Sigmoid colon (tissue), 7 donors: ENCODE measurements around the gene NOX3. TPM values are rescaled to one million over a fixed set of nuclear protein-coding genes. Genes with fewer than 3 reads are reported as not detected.

Source experiments
- DNase-seq: peaks from one replicate; pipeline ENCODE4 v3.0.0-alpha.2; 2019
- H3K27ac ChIP-seq, 4 donors: fragments of 200-600 bp; sonication (generic); one replicate each; pipeline ENCODE4 v1.5.1; 2016 to 2019; ENCODE audit warnings: mild to moderate bottlenecking in 1 of 4
- H3K27me3 ChIP-seq, 3 donors: fragments of 200-600 bp; sonication (generic); one replicate each; pipeline ENCODE4 v1.5.1; 2019; ENCODE audit warnings: mild to moderate bottlenecking in 1 of 3
- H3K36me3 ChIP-seq, 4 donors: fragments of 200-600 bp; sonication (generic); one replicate each; pipeline ENCODE4 v1.5.1; 2016 to 2019
- H3K4me1 ChIP-seq, 4 donors: fragments of 200-600 bp; sonication (generic); one replicate each; pipeline ENCODE4 v1.5.1; 2017 to 2019
- H3K4me3 ChIP-seq, 4 donors: fragments of 200-600 bp; sonication (generic); one replicate each; pipeline ENCODE4 v1.5.1; 2017 to 2019; ENCODE audit warnings: mild to moderate bottlenecking in 2 of 4, moderate library complexity in 1 of 4
- H3K9me3 ChIP-seq, 4 donors: fragments of 200-600 bp in 3 of 4; sonication (generic) in 3 of 4; one replicate each; pipeline versions ENCODE4 v1.5.1 to v1.6.1; 2013 to 2019
- CTCF ChIP-seq, 4 experiments: fragments of 450-650 bp in 3 of 4; fragments of 200-600 bp in 1 of 4; IDR thresholded peaks; one replicate each; pipeline ENCODE4 v1.5.1; 2016 to 2019; ENCODE audit warnings: antibody characterized with exemption in 4 of 4, mild to moderate bottlenecking in 3 of 4, moderate library complexity in 2 of 4
- EP300 ChIP-seq, 4 donors: sonication (generic); formaldehyde crosslinking; IDR thresholded peaks; one replicate each; pipeline ENCODE4 v1.6.1; 2017; ENCODE audit warnings: antibody characterized with exemption in 4 of 4
- POLR2A ChIP-seq, 2 donors: fragments of 450-650 bp; IDR thresholded peaks; one replicate each; pipeline ENCODE4 v1.6.1; 2016; ENCODE audit warnings: antibody characterized with exemption in 2 of 2, mild to moderate bottlenecking in 2 of 2, moderate library complexity in 2 of 2
- POLR2AphosphoS5 ChIP-seq, 4 donors: sonication (generic); formaldehyde crosslinking; IDR thresholded peaks; one replicate each; pipeline ENCODE4 v1.6.1; 2017; ENCODE audit warnings: antibody characterized with exemption in 4 of 4
- WGBS, 2 donors: extraction: QIAGEN DNeasy Blood & Tissue Kit; methylation state at CpG; one replicate each; pipeline ENCODE4 v1.1.7; 2013; 5-methylcytosine and 5-hydroxymethylcytosine counted together
- intact Hi-C: fragments of 100-400 bp; cut with DNase I; formaldehyde crosslinking; loops from one replicate; pipeline ENCODE4 v1.15.1; 2023
- polyA plus RNA-seq, 3 donors: library from polyadenylated mRNA; stranded (reverse); fragments of 200-250 nt; gene quantifications; one replicate each; pipeline ENCODE4 v1.2.3, GENCODE V29; 2013
- total RNA-seq, 4 donors: library from RNA; depleted of rRNA; stranded (reverse); fragments of >200 nt; gene quantifications; one replicate each; pipeline ENCODE4 v1.1.0, GENCODE V29; 2016
- donor health status: healthy with polysubstance abuse.
- donor health status: Bipolar disorder and iron deficiency.
- donor health status: healthy.

NOX3 gene
- total and polyA plus RNA-seq, 7 donors = not detected

DNA sequence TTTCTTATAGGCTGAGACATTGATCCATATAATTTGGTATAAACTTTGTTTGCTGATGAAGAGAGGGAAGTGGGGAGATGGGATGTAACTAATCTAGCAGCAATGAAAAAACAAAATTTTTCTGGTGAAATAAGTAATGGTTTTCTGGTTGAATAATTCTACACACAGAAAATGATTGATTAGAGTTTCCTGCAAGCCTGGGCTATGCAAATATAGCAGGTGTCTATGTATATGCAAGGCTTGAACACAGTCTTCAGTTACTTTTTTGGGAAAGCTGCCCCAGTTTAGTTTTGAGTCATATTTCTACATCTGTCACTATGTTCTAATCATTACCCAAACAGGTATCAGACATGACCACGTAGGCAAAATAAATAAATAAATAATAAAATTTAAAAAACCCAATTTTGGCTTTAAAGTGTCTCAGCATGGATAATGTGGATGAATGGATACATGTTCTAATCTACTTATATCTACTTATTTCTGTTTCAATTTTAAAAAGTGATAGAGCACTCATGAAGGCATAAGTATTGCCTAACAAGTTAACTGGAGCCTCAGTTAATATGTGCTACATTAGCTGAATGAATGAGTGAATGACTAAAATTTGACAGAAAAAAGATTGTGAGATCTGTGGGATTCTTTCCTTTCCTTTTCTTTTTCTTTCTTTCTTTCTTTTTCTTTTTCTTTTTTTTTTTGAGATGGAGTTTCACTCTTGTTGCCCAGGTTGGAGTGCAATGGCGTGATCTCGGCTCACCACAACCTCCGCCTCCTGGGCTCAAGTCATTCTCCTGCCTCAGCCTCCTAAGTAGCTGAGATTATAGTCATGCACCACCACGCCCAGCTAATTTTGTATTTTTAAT is 104.1 kb downstream of the NOX3 start:
- no peaks in the 10 kb centered on the region for H3K4me1 ChIP-seq
- TF ChIP-seq POLR2AphosphoS5 (IDR thresholded peaks at IDR 0.05) (no peak), CTCF (IDR thresholded peaks at IDR 0.05) (no peak), POLR2A (IDR thresholded peaks at IDR 0.05) (no peak), EP300 (IDR thresholded peaks at IDR 0.05) (no peak)
- intact Hi-C loops = no loop called here
- H3K27me3 ChIP-seq = no peaks in the 10 kb centered on the region
- no peak for DNase-seq
- 85 to 86% methylated on average over 5 of the region's 5 CpGs for WGBS, 2 donors
- H3K36me3 ChIP-seq = no peaks in the 10 kb centered on the region
- H3K9me3 ChIP-seq = peaks cover 0 to 20% (median 3%) of the 10 kb centered on the region in 4 donors
- H3K27ac ChIP-seq = no peak overlapping the region
- no peak overlapping the region for H3K4me3 ChIP-seq

DNA sequence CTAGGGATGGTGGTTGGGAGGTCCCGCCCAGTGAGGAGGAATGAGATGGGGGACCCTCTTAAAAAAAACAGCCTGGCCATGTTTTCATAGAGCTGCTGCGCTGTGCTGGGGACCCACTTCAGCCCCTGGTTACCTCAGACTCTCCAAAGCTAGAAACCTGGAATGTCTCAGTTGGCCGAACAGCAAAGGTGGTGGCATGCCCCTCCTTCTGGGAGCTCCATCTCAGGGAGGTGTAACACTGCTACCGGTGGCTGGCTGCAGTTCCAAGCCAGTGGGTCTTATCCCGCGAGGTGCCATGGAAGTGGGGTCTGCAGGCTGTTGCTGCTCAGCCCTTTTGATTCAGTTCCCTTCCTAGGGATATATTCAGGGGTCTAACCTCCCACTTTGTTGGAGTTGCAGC is 105.7 kb downstream of the NOX3 start:
- no peak for TF ChIP-seq CTCF (IDR thresholded peaks at IDR 0.05)
- TF ChIP-seq POLR2A (IDR thresholded peaks at IDR 0.05) = no peak
- no peak for TF ChIP-seq EP300 (IDR thresholded peaks at IDR 0.05)
- TF ChIP-seq POLR2AphosphoS5 (IDR thresholded peaks at IDR 0.05) = no peak
- intact Hi-C loops = no loop called here
- H3K36me3 ChIP-seq = no peaks in the 10 kb centered on the region
- WGBS, 2 donors = 96 to 99% methylated on average over 6 of the region's 6 CpGs
- DNase-seq = no peak
- H3K27ac ChIP-seq = no peak overlapping the region
- H3K4me3 ChIP-seq = no peak overlapping the region
- peaks cover 0 to 17% (median 3%) of the 10 kb centered on the region in 4 donors for H3K9me3 ChIP-seq
- H3K4me1 ChIP-seq = no peaks in the 10 kb centered on the region
- no peaks in the 10 kb centered on the region for H3K27me3 ChIP-seq

DNA sequence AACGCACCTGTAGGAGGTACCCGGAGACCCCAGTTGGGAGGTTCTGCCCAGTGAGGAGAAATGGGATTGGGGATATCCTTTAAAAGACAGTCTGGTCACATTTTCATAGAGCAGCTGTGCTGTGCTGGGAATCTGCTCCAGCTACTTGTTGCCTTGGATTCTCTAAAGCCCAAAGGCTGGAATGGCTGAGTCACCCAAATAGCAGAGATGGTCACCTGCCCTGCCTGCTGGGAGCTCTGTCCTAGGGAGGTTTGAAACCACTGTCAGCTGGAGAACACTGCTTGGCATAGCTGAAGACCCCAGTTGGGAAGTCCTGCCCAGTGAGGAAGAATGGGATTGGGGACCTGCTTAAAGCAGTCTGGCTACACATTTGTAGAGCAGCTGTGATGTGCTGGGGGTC is 106.5 kb downstream of the NOX3 start:
- WGBS, 2 donors = 93 to 98% methylated on average over 2 of the region's 2 CpGs
- TF ChIP-seq POLR2AphosphoS5 (IDR thresholded peaks at IDR 0.05) (no peak), POLR2A (IDR thresholded peaks at IDR 0.05) (no peak), EP300 (IDR thresholded peaks at IDR 0.05) (no peak), CTCF (IDR thresholded peaks at IDR 0.05) (no peak)
- Histone ChIP-seq H3K4me1 (no peaks in the 10 kb centered on the region), H3K9me3 (peaks cover 0 to 10% (median 3%) of the 10 kb centered on the region in 4 donors), H3K27ac (no peak overlapping the region), H3K36me3 (no peaks in the 10 kb centered on the region), H3K4me3 (no peak overlapping the region), H3K27me3 (no peaks in the 10 kb centered on the region)
- no peak for DNase-seq
- intact Hi-C loops = no loop called here

DNA sequence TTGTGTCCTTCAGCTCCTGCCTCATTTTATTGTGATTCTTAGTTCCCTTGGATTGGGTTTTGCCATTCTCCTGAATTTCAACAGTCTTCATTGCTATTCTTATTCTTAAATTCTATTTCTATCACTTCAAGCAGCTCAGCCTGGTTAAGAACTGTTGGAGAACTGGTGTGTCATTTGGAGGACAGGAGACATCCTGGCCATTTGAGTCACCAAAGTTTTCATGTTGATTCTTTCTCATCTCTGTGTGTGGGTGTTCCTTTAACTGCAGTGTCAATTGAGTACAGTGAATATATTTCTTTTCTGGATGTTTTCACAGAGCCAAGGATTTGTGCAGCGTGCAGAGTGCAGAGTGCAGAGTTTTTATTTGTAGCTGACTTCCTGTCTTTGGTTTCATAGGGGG is 107.8 kb downstream of the NOX3 start:
- TF ChIP-seq POLR2AphosphoS5 (IDR thresholded peaks at IDR 0.05) = no peak
- TF ChIP-seq CTCF (IDR thresholded peaks at IDR 0.05) = no peak
- no peak for TF ChIP-seq EP300 (IDR thresholded peaks at IDR 0.05)
- TF ChIP-seq POLR2A (IDR thresholded peaks at IDR 0.05) = no peak
- Histone ChIP-seq H3K4me1 (no peaks in the 10 kb centered on the region), H3K27me3 (no peaks in the 10 kb centered on the region), H3K27ac (no peak overlapping the region), H3K9me3 (peaks cover 0 to 6% (median 0%) of the 10 kb centered on the region in 4 donors), H3K36me3 (no peaks in the 10 kb centered on the region), H3K4me3 (no peak overlapping the region)
- no peak for DNase-seq
- intact Hi-C loops = no loop called here
- 73 to 82% methylated on average over 1 of the region's 1 CpG for WGBS, 2 donors
